DOHH2 (cell line): ENCODE measurements around the gene ST6GAL1.

Source experiments
- H3F3A ChIP-seq: fragments of 200-600 bp; sonication (generic), shearing (Covaris generic); 2 replicates; pipeline ENCODE4 v1.6.0; 2016; ENCODE audit warnings: antibody characterized with exemption, mild to moderate bottlenecking; ENCODE audit not compliant: control insufficient read depth, insufficient read depth
- H3K27ac ChIP-seq: fragments of 200-600 bp; sonication (generic); 2 replicates; pipeline ENCODE4 v1.5.1; 2014; ENCODE audit warnings: low read depth, mild to moderate bottlenecking, low read length, moderate library complexity
- H3K27me3 ChIP-seq: fragments of 200-600 bp; sonication (generic); 2 replicates; pipeline ENCODE4 v1.6.1; 2014; ENCODE audit warnings: mild to moderate bottlenecking, low read length, mixed read lengths; ENCODE audit not compliant: control insufficient read depth
- H3K36me3 ChIP-seq: fragments of 200-600 bp; sonication (generic); 2 replicates; pipeline ENCODE4 v1.6.1; 2014; ENCODE audit warnings: mild to moderate bottlenecking, low read length, moderate library complexity, mixed read lengths; ENCODE audit not compliant: control insufficient read depth
- H3K4me1 ChIP-seq: fragments of 200-600 bp; sonication (generic); 2 replicates; pipeline ENCODE4 v1.6.1; 2014; ENCODE audit warnings: mild to moderate bottlenecking, low read length, mixed read lengths; ENCODE audit not compliant: control insufficient read depth
- H3K4me2 ChIP-seq: fragments of 200-600 bp; sonication (generic); 2 replicates; pipeline ENCODE4 v1.6.0; 2014; ENCODE audit warnings: mild to moderate bottlenecking, low read length, moderate library complexity
- H3K4me3 ChIP-seq: fragments of 200-600 bp; sonication (generic); 2 replicates; pipeline ENCODE4 v1.5.1; 2014; ENCODE audit warnings: mild to moderate bottlenecking, low read length, mixed read lengths
- H3K79me2 ChIP-seq: fragments of 200-600 bp; sonication (generic); 2 replicates; pipeline ENCODE4 v1.6.1; 2014; ENCODE audit warnings: mild to moderate bottlenecking, low read length, mixed read lengths; ENCODE audit not compliant: control insufficient read depth
- H3K9me2 ChIP-seq: fragments of 200-600 bp; sonication (generic); replicated peaks from 2 replicates; pipeline ENCODE4 v1.6.1; 2014; ENCODE audit warnings: mild to moderate bottlenecking, low read length, mixed read lengths; ENCODE audit not compliant: control insufficient read depth
- H3K9me3 ChIP-seq: fragments of 200-600 bp; sonication (generic); 2 replicates; pipeline ENCODE4 v1.6.1; 2014; ENCODE audit warnings: antibody characterized with exemption, low read length, mixed read lengths; ENCODE audit not compliant: control insufficient read depth, insufficient read depth
- H4K20me1 ChIP-seq: fragments of 200-600 bp; sonication (generic); 2 replicates; pipeline ENCODE4 v1.6.0; 2014; ENCODE audit warnings: low read depth, mild to moderate bottlenecking, antibody characterized with exemption, low read length, moderate library complexity; ENCODE audit not compliant: control insufficient read depth, insufficient read depth
- CTCF ChIP-seq: fragments of 200-600 bp; sonication (generic); IDR thresholded peaks from one replicate; pipeline ENCODE4 v1.5.1; 2014; ENCODE audit warnings: antibody characterized with exemption, mild to moderate bottlenecking, low read depth, low read length; ENCODE audit not compliant: poor library complexity, severe bottlenecking
- EZH2phosphoT487 ChIP-seq: fragments of 200-600 bp; sonication (generic); IDR thresholded peaks from 2 replicates; pipeline ENCODE4 v1.6.1; 2017; ENCODE audit warnings: borderline replicate concordance, mild to moderate bottlenecking, antibody characterized with exemption, low read length, moderate library complexity, mixed read lengths

ST6GAL1 gene

GRCh38 chr3:187079090-187080022 is 149.0 kb downstream of the ST6GAL1 start:
- TF ChIP-seq EZH2phosphoT487 (no peak), CTCF (no peak)
- Histone ChIP-seq H3K9me3 (no peaks in the 10 kb centered on the region), H3K79me2 (peaks cover 1% of the 10 kb centered on the region; the same call in 1 of the 2 replicates), H3F3A (peaks cover 62% of the 10 kb centered on the region), H3K4me1 (peaks cover 7% of the 10 kb centered on the region), H3K27ac (no peak overlapping the region), H3K27me3 (no peaks in the 10 kb centered on the region), H4K20me1 (no peaks in the 10 kb centered on the region), H3K4me2 (no peak overlapping the region), H3K9me2 (no peaks in the 10 kb centered on the region), H3K4me3 (no peak overlapping the region), H3K36me3 (peaks cover 47% of the 10 kb centered on the region)

- no peaks in the 10 kb centered on the region for H3K9me2 ChIP-seq
- no peaks in the 10 kb centered on the region for H3K79me2 ChIP-seq
- peaks cover 31% of the 10 kb centered on the region for H3K36me3 ChIP-seq
- H3F3A ChIP-seq = peaks cover 61% of the 10 kb centered on the region
- H4K20me1 ChIP-seq = no peaks in the 10 kb centered on the region
- H3K9me3 ChIP-seq = no peaks in the 10 kb centered on the region
- H3K27ac ChIP-seq = no peak overlapping the region
- H3K4me3 ChIP-seq = no peak overlapping the region
- TF ChIP-seq EZH2phosphoT487 (no peak), CTCF (no peak)
- H3K4me2 ChIP-seq = no peak overlapping the region
- H3K27me3 ChIP-seq = no peaks in the 10 kb centered on the region
- peaks cover 11% of the 10 kb centered on the region; the same call in 1 of the 2 replicates for H3K4me1 ChIP-seq
These were observed 150.6 kb downstream of the ST6GAL1 start for GRCh38 chr3:187080799-187081450.

GRCh38 chr3:187082758-187083375 is 152.5 kb downstream of the ST6GAL1 start:
- TF ChIP-seq CTCF (no peak), EZH2phosphoT487 (no peak)
- Histone ChIP-seq H3K27ac (no peak overlapping the region), H3K79me2 (no peaks in the 10 kb centered on the region), H3K4me3 (no peak overlapping the region), H3K36me3 (peaks cover 12% of the 10 kb centered on the region), H3K9me2 (no peaks in the 10 kb centered on the region), H3F3A (peaks cover 48% of the 10 kb centered on the region), H3K9me3 (no peaks in the 10 kb centered on the region), H3K4me2 (no peak overlapping the region), H3K4me1 (peaks cover 11% of the 10 kb centered on the region; the same call in 1 of the 2 replicates), H3K27me3 (no peaks in the 10 kb centered on the region), H4K20me1 (no peaks in the 10 kb centered on the region)
